Measurements from ENCODE around the gene FAH. TPM values are rescaled to one million over a fixed set of nuclear protein-coding genes. Genes with fewer than 3 reads are reported as not detected.
"Not testable (repeated sequence)": the region's sequence is repeated elsewhere in the genome, so short reads cannot be mapped to it uniquely, and the experiment has no call there.

FAH gene
- total RNA-seq, 4 donors from 2014 or later = 11.1 to 15.0 (median 14.0) TPM

- Histone ChIP-seq H3K27me3 (no peaks in the 10 kb centered on the region), H3K4me1 (peaks cover 0 to 29% (median 21%) of the 10 kb centered on the region in 4 donors), H3K4me3 (no peak overlapping the region), H3K36me3 (no peaks in the 10 kb centered on the region), H3K9me3 (no peaks in the 10 kb centered on the region), H3K27ac (replicated peaks in 1 of 4) (no peak overlapping the region)
- 70% methylated on average over 1 of the region's 1 CpG for WGBS
- TF ChIP-seq POLR2A (IDR thresholded peaks at IDR 0.05; ENCODE audit: low read depth) = no peak
- TF ChIP-seq CTCF (IDR thresholded peaks at IDR 0.05) = no peak
- TF ChIP-seq EP300 (IDR thresholded peaks at IDR 0.05) = no peak
- no peak for TF ChIP-seq POLR2AphosphoS5 (IDR thresholded peaks at IDR 0.05)
- no peak for DNase-seq (ENCODE audit: extremely low spot score)
- intact Hi-C loops (cut with DNase I) = no loop called here
Measured at GRCh38 chr15:80115021-80115420, 37.8 kb upstream of the FAH start.

GRCh38 chr15:80118956-80119355 is 33.8 kb upstream of the FAH start:
- Histone ChIP-seq H3K4me3 (no peak overlapping the region), H3K27ac (replicated peaks in 1 of 4) (no peak overlapping the region), H3K9me3 (no peaks in the 10 kb centered on the region), H3K36me3 (peaks cover 8 to 22% (median 17%) of the 10 kb centered on the region in 4 donors), H3K4me1 (peaks cover 0 to 21% (median 15%) of the 10 kb centered on the region in 4 donors), H3K27me3 (no peaks in the 10 kb centered on the region)
- intact Hi-C loops (cut with DNase I) = no loop called here
- no peak for DNase-seq (ENCODE audit: extremely low spot score)
- TF ChIP-seq CTCF (IDR thresholded peaks at IDR 0.05) (no peak), POLR2A (IDR thresholded peaks at IDR 0.05; ENCODE audit: low read depth) (no peak), EP300 (IDR thresholded peaks at IDR 0.05) (no peak), POLR2AphosphoS5 (IDR thresholded peaks at IDR 0.05) (no peak)
- 97% methylated on average over 2 of the region's 2 CpGs for WGBS

DNA sequence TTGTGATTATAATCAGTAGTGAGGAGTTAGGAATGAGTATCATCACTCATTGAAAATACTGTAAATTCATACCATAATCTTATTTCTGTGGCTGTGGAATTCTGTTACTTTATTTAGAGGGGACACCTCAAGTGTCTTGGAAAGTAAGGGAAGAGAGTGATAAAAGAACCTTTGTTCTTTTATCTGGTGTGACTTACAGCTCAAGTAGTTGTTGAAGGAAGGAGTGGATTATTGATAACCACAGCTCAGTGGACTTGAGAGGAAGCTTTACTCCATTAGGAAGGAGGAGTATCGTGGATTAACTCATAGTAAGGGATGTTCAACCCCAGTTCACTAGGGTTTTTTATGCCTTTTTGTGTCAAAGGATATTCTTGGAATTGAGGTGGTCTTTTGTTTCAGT is 32.2 kb upstream of the FAH start:
- 96% methylated on average over 1 of the region's 1 CpG for WGBS
- Histone ChIP-seq H3K4me3 (no peak overlapping the region), H3K4me1 (peaks cover 0 to 5% (median 2%) of the 10 kb centered on the region in 4 donors), H3K36me3 (peaks cover 8 to 34% (median 22%) of the 10 kb centered on the region in 4 donors), H3K27me3 (no peaks in the 10 kb centered on the region), H3K27ac (replicated peaks in 1 of 4) (no peak overlapping the region), H3K9me3 (no peaks in the 10 kb centered on the region)
- TF ChIP-seq POLR2AphosphoS5 (IDR thresholded peaks at IDR 0.05) (no peak), POLR2A (IDR thresholded peaks at IDR 0.05; ENCODE audit: low read depth) (no peak), EP300 (IDR thresholded peaks at IDR 0.05) (no peak), CTCF (IDR thresholded peaks at IDR 0.05) (no peak)
- no peak for DNase-seq (ENCODE audit: extremely low spot score)
- intact Hi-C loops (cut with DNase I) = no loop called here

GRCh38 chr15:80121546-80121945 is 31.3 kb upstream of the FAH start:
- TF ChIP-seq POLR2A (IDR thresholded peaks at IDR 0.05; ENCODE audit: low read depth) = no peak
- no peak for TF ChIP-seq CTCF (IDR thresholded peaks at IDR 0.05)
- TF ChIP-seq POLR2AphosphoS5 (IDR thresholded peaks at IDR 0.05) = no peak
- no peak for TF ChIP-seq EP300 (IDR thresholded peaks at IDR 0.05)
- WGBS = 87% methylated on average over 4 of the region's 4 CpGs
- Histone ChIP-seq H3K9me3 (no peaks in the 10 kb centered on the region), H3K27ac (replicated peaks in 1 of 4) (no peak overlapping the region), H3K27me3 (no peaks in the 10 kb centered on the region), H3K4me1 (no peaks in the 10 kb centered on the region), H3K36me3 (peaks cover 8 to 43% (median 24%) of the 10 kb centered on the region in 4 donors), H3K4me3 (no peak overlapping the region)
- intact Hi-C loops (cut with DNase I) = no loop called here
- no peak for DNase-seq (ENCODE audit: extremely low spot score)

DNA sequence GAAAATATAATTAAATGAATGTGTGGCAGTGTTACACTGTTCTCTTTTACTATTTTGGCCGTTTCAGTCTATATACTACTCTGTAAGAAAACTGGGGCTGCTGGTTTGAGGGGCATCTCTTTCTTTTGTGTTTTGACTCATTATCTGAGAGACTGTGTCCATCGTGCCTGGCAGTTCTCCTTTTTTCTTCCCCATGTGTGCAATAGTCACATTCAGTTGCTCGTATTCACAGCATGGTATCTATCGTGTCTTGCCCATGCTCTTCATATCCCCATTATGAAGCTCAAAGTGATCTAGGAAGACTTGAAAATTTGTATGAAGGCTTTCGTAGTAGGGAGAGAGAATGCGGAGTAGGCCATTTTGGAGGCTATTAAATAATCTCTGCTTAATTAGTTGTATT is 29.8 kb upstream of the FAH start:
- Histone ChIP-seq H3K4me1 (no peaks in the 10 kb centered on the region), H3K4me3 (no peak overlapping the region), H3K27me3 (no peaks in the 10 kb centered on the region), H3K36me3 (peaks cover 8 to 48% (median 27%) of the 10 kb centered on the region in 4 donors), H3K9me3 (no peaks in the 10 kb centered on the region), H3K27ac (replicated peaks in 1 of 4) (no peak overlapping the region)
- WGBS = 95% methylated on average over 6 of the region's 6 CpGs
- TF ChIP-seq POLR2A (IDR thresholded peaks at IDR 0.05; ENCODE audit: low read depth) (no peak), CTCF (IDR thresholded peaks at IDR 0.05) (no peak), EP300 (IDR thresholded peaks at IDR 0.05) (no peak), POLR2AphosphoS5 (IDR thresholded peaks at IDR 0.05) (no peak)
- intact Hi-C loops (cut with DNase I) = no loop called here
- DNase-seq (ENCODE audit: extremely low spot score) = no peak

DNA sequence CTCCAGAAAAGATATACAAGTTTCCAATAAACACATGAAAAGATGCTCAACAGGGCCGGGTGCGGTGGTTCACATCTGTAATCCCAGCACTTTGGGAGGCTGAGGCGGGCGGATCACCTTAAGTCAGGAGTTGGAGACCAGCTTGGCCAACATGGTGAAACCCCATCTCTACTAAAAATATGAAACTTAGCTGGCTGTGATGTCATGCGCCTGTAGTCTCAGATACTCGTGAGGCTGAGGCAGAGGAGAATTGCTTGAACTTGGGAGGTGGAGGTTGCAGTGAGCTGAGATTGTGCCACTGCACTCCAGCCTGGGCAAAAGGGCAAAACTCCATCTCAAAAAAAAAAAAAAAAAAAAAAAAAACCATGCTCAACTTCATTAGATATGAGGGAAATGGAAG is 25.5 kb upstream of the FAH start:
- H3K27ac ChIP-seq (replicated peaks in 1 of 4); H3K4me1 ChIP-seq; DNase-seq (ENCODE audit: extremely low spot score); H3K9me3 ChIP-seq; H3K27me3 ChIP-seq; H3K4me3 ChIP-seq; intact Hi-C loops (cut with DNase I): not testable (repeated sequence)
- peaks cover 8 to 70% (median 29%) of the 10 kb centered on the region in 4 donors for H3K36me3 ChIP-seq
- WGBS = 96% methylated on average over 6 of the region's 6 CpGs
